ENCODE data around the gene ARHGAP10. TPM values are rescaled to one million over a fixed set of nuclear protein-coding genes. Genes with fewer than 3 reads are reported as not detected.

The ARHGAP10 gene
- total and polyA plus RNA-seq, 12 donors: 33.9 to 71.1 (median 60.7) TPM

DNA sequence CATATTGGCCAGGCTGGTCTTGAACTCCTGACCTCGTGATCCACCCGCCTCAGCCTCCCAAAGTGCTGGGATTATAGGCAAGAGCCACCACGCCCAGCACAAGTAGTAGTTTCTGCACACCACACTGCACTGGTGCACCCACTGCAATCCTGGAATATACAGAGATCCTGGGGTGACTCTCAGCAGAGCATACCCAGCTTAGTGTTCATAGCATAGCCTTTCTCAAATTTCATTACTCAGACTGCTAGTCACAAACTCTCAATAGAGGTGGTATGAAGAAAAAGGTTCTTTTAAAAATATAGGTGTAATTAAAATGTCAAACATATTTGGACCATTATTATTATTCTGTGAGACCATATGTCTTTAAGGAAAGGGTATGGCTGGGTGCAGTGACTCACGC, 6.2 kb upstream of the ARHGAP10 start:
- no peak overlapping the region for H3K4me3 ChIP-seq
- no peaks in the 10 kb centered on the region for H3K9me3 ChIP-seq
- TF ChIP-seq, protein P1, sequence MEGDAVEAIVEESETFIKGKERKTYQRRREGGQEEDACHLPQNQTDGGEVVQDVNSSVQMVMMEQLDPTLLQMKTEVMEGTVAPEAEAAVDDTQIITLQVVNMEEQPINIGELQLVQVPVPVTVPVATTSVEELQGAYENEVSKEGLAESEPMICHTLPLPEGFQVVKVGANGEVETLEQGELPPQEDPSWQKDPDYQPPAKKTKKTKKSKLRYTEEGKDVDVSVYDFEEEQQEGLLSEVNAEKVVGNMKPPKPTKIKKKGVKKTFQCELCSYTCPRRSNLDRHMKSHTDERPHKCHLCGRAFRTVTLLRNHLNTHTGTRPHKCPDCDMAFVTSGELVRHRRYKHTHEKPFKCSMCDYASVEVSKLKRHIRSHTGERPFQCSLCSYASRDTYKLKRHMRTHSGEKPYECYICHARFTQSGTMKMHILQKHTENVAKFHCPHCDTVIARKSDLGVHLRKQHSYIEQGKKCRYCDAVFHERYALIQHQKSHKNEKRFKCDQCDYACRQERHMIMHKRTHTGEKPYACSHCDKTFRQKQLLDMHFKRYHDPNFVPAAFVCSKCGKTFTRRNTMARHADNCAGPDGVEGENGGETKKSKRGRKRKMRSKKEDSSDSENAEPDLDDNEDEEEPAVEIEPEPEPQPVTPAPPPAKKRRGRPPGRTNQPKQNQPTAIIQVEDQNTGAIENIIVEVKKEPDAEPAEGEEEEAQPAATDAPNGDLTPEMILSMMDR (IDR thresholded peaks at IDR 0.05): no peak
- H3K27me3 ChIP-seq: no peaks in the 10 kb centered on the region
- no peak overlapping the region for H3K27ac ChIP-seq
- H3K4me1 ChIP-seq: peaks cover 0 to under 1% (median 0%) of the 10 kb centered on the region in 9 donors
- no peaks in the 10 kb centered on the region for H3K36me3 ChIP-seq
- no peak for ATAC-seq
- intact Hi-C loops (cut with DNase I): loop anchor here in 2 of 10 donors (5.0 kb wide), 2 partner anchors 137 to 142 kb away; no protein-coding TSS in a partner anchor
- DNase-seq: no peak
- WGBS, 2 donors: 87 to 98% methylated on average over 4 of the region's 4 CpGs

DNA sequence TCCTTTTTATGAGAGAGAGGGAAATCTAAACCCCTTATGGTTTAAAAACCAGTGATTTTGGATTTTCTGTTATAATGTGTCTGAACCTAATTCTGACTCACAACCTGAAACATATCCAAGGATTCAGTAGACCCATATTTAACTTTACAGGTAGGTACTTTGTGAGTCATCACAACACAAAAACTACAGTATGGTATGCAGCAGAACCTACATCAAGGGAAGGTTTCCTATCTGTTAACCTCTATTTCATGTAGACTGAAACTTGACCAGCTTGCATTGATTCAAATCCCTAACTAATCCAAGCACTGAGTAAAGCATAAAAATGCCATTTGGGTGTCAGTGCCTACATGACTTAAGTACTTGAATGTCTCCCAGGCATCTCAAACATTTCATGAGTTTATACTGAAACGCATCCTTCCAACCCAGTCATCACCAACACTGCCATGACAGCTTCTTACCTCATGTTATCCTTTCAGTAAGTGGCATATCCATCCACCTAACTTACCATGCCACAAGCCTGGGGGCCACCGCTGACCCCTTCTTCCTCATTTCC, 4.3 kb upstream of the ARHGAP10 start:
- peaks cover 0 to 11% (median 3%) of the 10 kb centered on the region in 9 donors for H3K4me1 ChIP-seq
- 88 to 92% methylated on average over 2 of the region's 2 CpGs for WGBS, 2 donors
- ATAC-seq: no peak
- TF ChIP-seq, protein P1 (IDR thresholded peaks at IDR 0.05): no peak
- no peaks in the 10 kb centered on the region for H3K27me3 ChIP-seq
- no peak overlapping the region for H3K4me3 ChIP-seq
- no peak for DNase-seq
- H3K27ac ChIP-seq: no peak overlapping the region
- no peaks in the 10 kb centered on the region for H3K36me3 ChIP-seq
- intact Hi-C loops (cut with DNase I): loop anchor here in 2 of 10 donors (5.0 kb wide), 2 partner anchors 135 to 140 kb away; no protein-coding TSS in a partner anchor
- H3K9me3 ChIP-seq: no peaks in the 10 kb centered on the region

- ATAC-seq: no peak
- 85 to 87% methylated on average over 4 of the region's 4 CpGs for WGBS, 2 donors
- Histone ChIP-seq H3K27me3 (peaks cover 0 to 5% (median 0%) of the 10 kb centered on the region in 7 donors), H3K4me3 (no peak overlapping the region), H3K36me3 (no peaks in the 10 kb centered on the region), H3K9me3 (no peaks in the 10 kb centered on the region), H3K27ac (no peak overlapping the region), H3K4me1 (peaks cover 0 to 39% (median 13%) of the 10 kb centered on the region in 9 donors)
- TF ChIP-seq, protein P1 (IDR thresholded peaks at IDR 0.05): no peak
- intact Hi-C loops (cut with DNase I): loop anchor here in 7 of 10 donors (5.0 to 10.0 kb wide), 7 partner anchors 54 to 137 kb away; no protein-coding TSS in a partner anchor
- no peak for DNase-seq
Observed at GRCh38 chr4:147730333-147730732, 1.6 kb upstream of the ARHGAP10 start.

DNA sequence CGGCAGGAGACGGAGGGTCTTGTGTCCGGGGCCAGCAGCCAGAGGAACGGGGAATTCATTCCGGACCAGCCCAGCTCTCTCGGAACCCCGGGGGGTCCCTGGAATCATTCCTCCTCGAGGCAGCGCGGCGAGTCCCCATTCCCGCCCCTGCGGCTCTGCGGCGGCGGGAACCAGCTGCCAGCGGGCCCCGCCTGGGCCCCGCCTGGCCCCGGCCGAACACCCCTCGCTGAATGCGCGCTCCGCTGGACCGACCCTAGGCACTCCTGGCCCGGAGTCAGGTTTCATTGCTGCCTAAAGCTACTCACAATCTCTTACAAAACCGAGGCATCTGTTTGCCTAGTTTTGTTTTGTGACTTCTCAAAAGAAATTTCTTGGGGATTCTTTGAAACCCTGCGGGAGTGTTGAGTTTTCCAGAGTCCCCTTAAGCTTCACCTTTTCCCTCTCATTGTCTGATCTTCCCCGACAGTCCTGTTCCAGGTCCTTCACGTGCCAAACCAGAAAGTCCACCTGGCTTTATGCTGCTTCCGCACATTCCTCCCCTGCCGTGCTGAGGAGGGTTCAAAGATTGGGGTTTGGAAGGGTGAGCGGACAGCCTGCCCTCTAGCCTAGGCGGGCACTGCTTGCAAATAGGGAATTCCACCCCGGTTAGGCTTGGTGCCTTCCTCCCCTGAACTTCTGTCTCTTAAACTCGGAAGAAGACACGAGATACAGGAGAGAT, 789 bp downstream of the ARHGAP10 start:
- DNase-seq (peak; percentile 34 to 57), ATAC-seq (peak; percentile 57 to 79 (median 63))
- WGBS, 2 donors: 1 to 2% methylated on average over 38 of the region's 38 CpGs
- TF ChIP-seq, protein P1 (IDR thresholded peaks at IDR 0.05): no peak
- Histone ChIP-seq H3K36me3 (no peaks in the 10 kb centered on the region), H3K4me1 (peaks cover 0 to 58% (median 31%) of the 10 kb centered on the region in 9 donors), H3K9me3 (no peaks in the 10 kb centered on the region), H3K27me3 (peaks cover 0 to 5% (median 0%) of the 10 kb centered on the region in 7 donors), H3K4me3 (peak overlapping the region; percentile 44 to 93 (median 78)), H3K27ac (peak overlapping the region; percentile 86 to 95 (median 92))
- intact Hi-C loops (cut with DNase I): loop anchor here in 7 of 10 donors (5.0 to 10.0 kb wide), 7 partner anchors 52 to 135 kb away; no protein-coding TSS in a partner anchor
